Ovary (tissue), 3 donors: ENCODE measurements around the gene ZMAT3.

Experiments used
- CTCF ChIP-seq, 3 donors: fragments of 450-650 bp in 2 of 3; fragments of 200-600 bp in 1 of 3; IDR thresholded peaks; one replicate each; pipeline versions ENCODE4 v1.5.1 to v1.8.0; 2016 to 2022; ENCODE audit warnings: antibody characterized with exemption in 3 of 3, mild to moderate bottlenecking in 1 of 3
- EP300 ChIP-seq: sonication (generic); formaldehyde crosslinking; IDR thresholded peaks from one replicate; pipeline ENCODE4 v1.6.1; 2017; ENCODE audit warnings: antibody characterized with exemption
- donor health status: DM: no; HTN: no; CAD: no.

GRCh38 chr3:178971614-178972013, 100.0 kb downstream of the ZMAT3 start:
- TF ChIP-seq CTCF (IDR thresholded peaks at IDR 0.05) (no peak), EP300 (no peak)
